ENCODE results near the gene DPP6. TPM values are rescaled to one million over a fixed set of nuclear protein-coding genes. Genes with fewer than 3 reads are reported as not detected.

Gene DPP6
- total RNA-seq, 4 donors from 2014 or later, result 0.30 to 11.8 (median 10.7) TPM

DNA sequence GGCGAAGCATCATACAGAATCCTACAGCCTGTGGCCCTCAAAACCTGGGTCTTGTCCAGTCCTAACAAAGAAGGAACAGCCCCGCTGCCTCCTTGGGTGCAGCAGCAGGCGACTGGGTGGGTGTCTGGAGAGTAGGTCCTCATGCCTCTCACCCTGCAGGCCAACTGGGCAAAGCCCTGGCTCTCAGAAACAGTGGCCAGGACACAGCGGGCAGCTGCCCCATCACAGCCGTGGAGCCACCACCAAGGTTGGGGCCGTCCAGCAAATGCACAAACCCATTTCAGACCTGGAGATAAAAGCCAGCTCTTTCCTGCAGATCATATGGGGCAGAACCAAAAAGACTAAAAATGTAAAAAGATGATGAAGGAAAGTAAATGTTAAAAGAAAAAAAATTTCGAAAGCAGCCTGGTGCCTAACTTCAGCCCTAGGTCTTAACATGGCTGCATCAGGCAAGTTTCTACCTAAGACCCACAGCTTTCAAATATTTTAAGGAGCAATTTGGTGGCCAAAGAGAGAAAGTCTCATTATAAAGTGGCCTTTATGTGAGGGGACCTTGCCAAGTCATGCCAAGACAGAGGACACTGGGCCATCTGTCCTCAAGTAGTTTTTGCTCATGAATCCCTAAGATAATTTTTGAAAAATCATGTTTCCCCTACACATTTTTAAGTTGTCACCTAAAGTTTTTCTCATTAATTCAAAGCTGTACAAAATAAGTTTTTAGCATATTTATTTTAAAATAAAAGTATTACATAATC lies 808.6 kb downstream of the DPP6 start:
- DNase-seq (ENCODE audit: low spot score in 2 of 2), result peak in 1 of 2 donors; percentile 64
- WGBS, result 95% methylated on average over 7 of the region's 7 CpGs
- no peak overlapping the region for H3K27ac ChIP-seq
- no peaks in the 10 kb centered on the region for H3K4me1 ChIP-seq
- H3K4me3 ChIP-seq, result no peak overlapping the region
- TF ChIP-seq, protein P1, sequence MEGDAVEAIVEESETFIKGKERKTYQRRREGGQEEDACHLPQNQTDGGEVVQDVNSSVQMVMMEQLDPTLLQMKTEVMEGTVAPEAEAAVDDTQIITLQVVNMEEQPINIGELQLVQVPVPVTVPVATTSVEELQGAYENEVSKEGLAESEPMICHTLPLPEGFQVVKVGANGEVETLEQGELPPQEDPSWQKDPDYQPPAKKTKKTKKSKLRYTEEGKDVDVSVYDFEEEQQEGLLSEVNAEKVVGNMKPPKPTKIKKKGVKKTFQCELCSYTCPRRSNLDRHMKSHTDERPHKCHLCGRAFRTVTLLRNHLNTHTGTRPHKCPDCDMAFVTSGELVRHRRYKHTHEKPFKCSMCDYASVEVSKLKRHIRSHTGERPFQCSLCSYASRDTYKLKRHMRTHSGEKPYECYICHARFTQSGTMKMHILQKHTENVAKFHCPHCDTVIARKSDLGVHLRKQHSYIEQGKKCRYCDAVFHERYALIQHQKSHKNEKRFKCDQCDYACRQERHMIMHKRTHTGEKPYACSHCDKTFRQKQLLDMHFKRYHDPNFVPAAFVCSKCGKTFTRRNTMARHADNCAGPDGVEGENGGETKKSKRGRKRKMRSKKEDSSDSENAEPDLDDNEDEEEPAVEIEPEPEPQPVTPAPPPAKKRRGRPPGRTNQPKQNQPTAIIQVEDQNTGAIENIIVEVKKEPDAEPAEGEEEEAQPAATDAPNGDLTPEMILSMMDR (IDR thresholded peaks at IDR 0.05), result no peak
- TF ChIP-seq POLR2A (IDR thresholded peaks at IDR 0.05) (no peak), POLR2AphosphoS5 (IDR thresholded peaks at IDR 0.05) (no peak), EP300 (IDR thresholded peaks at IDR 0.05) (no peak)
- no peaks in the 10 kb centered on the region for H3K36me3 ChIP-seq
- no peaks in the 10 kb centered on the region for H3K9me3 ChIP-seq
- H3K27me3 ChIP-seq, result no peaks in the 10 kb centered on the region

DNA sequence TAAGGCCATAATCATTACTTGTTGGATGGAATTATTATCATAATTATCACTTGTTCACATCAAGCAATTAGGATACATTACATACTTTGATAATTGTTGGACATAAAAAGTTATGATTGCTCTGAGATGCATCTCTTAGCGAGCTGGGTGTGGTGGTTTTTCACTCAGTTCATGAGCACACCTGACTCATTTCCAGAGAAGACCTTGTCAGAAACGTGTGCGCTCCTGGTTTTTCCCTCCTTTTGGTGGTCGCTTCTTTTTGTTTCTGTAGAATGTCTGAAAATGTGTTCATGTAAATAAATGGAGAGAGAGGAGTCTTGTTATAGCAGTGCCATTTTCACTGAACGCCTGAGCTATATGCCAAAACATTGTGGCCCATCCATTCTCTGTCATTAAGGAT lies 809.4 kb downstream of the DPP6 start:
- Histone ChIP-seq H3K4me1 (no peaks in the 10 kb centered on the region), H3K27ac (no peak overlapping the region), H3K9me3 (no peaks in the 10 kb centered on the region), H3K4me3 (no peak overlapping the region), H3K36me3 (no peaks in the 10 kb centered on the region), H3K27me3 (no peaks in the 10 kb centered on the region)
- no peak for DNase-seq (ENCODE audit: low spot score in 2 of 2)
- 53% methylated on average over 5 of the region's 5 CpGs for WGBS
- TF ChIP-seq, protein P1 (IDR thresholded peaks at IDR 0.05), result no peak
- no peak for TF ChIP-seq POLR2AphosphoS5 (IDR thresholded peaks at IDR 0.05)
- TF ChIP-seq POLR2A (IDR thresholded peaks at IDR 0.05), result no peak
- TF ChIP-seq EP300 (IDR thresholded peaks at IDR 0.05), result no peak

DNA sequence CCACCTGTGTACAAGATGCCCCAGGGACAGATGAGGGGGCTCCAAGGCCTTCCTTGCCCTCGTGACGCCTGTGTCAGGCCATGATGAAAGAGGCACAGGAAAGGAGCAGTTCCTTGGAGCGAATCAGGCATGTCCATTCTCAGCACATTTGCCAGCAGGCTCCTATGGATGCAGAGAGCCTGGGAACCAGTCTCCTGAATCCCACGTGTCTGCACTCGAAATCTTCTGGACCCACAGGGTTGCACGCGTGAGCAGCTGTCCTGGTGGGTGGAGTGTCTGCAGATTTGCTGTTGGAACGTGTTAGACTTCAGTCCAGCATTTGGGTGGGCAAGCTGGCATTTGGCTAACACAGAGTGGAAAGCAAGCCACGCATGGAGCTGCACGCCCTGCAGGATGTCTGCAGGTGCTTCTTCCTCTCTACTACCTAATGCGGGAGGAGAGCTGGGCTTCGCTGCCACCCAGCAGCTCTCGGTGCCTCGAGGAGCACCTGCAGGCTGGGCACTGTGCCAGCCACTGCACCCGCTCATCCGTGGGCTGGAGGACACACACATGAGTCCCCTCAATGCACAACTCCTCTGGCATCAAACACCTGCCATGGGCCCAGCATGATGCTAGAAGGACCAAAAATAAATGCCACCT lies 810.1 kb downstream of the DPP6 start:
- Histone ChIP-seq H3K36me3 (no peaks in the 10 kb centered on the region), H3K27ac (no peak overlapping the region), H3K4me1 (no peaks in the 10 kb centered on the region), H3K9me3 (no peaks in the 10 kb centered on the region), H3K27me3 (no peaks in the 10 kb centered on the region), H3K4me3 (no peak overlapping the region)
- WGBS, result 51% methylated on average over 16 of the region's 16 CpGs
- no peak for TF ChIP-seq EP300 (IDR thresholded peaks at IDR 0.05)
- no peak for TF ChIP-seq POLR2AphosphoS5 (IDR thresholded peaks at IDR 0.05)
- TF ChIP-seq, protein P1 (IDR thresholded peaks at IDR 0.05), result no peak
- no peak for TF ChIP-seq POLR2A (IDR thresholded peaks at IDR 0.05)
- peak in 1 of 2 donors; percentile 34 for DNase-seq (ENCODE audit: low spot score in 2 of 2)

DNA sequence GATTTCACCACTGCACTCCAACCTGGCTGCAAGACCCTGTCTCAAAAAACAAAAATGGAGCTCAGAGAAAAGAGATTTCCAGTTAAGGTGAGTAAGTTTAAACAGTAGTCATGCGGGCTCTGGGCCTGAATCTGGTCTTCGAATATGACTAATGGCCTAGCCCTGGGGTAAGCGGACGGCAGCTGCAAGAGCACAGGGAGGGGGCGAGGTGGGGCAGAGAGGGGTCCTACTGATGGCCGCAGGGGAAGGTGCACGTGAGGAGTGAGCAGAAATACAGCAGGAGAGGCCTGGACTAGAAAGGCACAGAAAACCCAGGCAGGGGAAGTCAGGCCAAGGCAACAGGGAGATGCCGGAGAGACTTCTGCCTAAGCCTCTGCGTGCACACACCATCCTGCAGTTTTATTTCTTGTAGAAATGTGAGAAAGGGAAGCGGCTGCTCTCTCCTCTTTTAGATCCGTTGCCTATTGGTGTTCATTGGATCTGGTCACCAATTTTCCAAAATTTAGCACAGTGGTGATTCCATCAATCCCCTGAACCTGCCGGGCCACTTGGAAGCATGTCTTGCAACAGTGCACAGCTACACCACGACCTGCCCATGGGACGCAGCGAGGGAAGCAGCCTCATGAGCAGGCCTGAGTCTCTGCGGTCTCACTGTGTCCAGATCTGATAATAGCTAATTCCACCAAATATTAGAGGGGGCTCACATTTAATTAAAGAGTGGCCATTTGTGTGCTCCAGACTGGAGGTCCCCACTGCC lies 811.7 kb downstream of the DPP6 start:
- no peaks in the 10 kb centered on the region for H3K9me3 ChIP-seq
- no peak overlapping the region for H3K27ac ChIP-seq
- no peaks in the 10 kb centered on the region for H3K36me3 ChIP-seq
- H3K4me3 ChIP-seq, result no peak overlapping the region
- no peaks in the 10 kb centered on the region for H3K4me1 ChIP-seq
- WGBS, result 78% methylated on average over 16 of the region's 16 CpGs
- peak; percentile 44 to 71 for DNase-seq (ENCODE audit: low spot score in 2 of 2)
- H3K27me3 ChIP-seq, result peaks cover 2% of the 10 kb centered on the region
- TF ChIP-seq EP300 (IDR thresholded peaks at IDR 0.05) (no peak), POLR2AphosphoS5 (IDR thresholded peaks at IDR 0.05) (no peak), POLR2A (IDR thresholded peaks at IDR 0.05) (no peak)
- TF ChIP-seq, protein P1 (IDR thresholded peaks at IDR 0.05), result no peak

DNA sequence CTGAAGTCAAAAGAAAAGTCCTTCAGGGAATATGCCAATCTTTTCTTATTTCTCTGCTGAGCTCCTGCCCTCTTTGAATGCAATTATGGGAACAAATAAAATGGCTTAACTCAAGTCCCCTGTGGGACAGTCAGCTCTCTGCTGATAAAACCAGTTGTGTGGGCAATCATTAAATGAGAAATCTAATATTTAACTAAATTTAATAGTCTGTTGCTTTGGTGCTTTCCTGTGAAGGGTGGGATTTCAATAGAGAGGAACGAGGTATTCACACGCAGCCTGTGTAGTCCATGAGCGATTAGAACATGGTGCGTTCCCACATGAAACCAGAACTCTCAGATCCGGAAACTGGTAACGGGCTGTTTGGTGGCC lies 812.3 kb downstream of the DPP6 start:
- TF ChIP-seq EP300 (IDR thresholded peaks at IDR 0.05) (no peak), POLR2A (IDR thresholded peaks at IDR 0.05) (no peak), POLR2AphosphoS5 (IDR thresholded peaks at IDR 0.05) (no peak)
- TF ChIP-seq, protein P1 (IDR thresholded peaks at IDR 0.05), result no peak
- peaks cover 8% of the 10 kb centered on the region for H3K27me3 ChIP-seq
- 96% methylated on average over 6 of the region's 6 CpGs for WGBS
- H3K4me3 ChIP-seq, result no peak overlapping the region
- H3K9me3 ChIP-seq, result no peaks in the 10 kb centered on the region
- H3K4me1 ChIP-seq, result no peaks in the 10 kb centered on the region
- no peak overlapping the region for H3K27ac ChIP-seq
- H3K36me3 ChIP-seq, result no peaks in the 10 kb centered on the region
- no peak for DNase-seq (ENCODE audit: low spot score in 2 of 2)
